Measurements from ENCODE around the gene WDR62. TPM values are rescaled to one million over a fixed set of nuclear protein-coding genes. Genes with fewer than 3 reads are reported as not detected.

Gene WDR62
- total RNA-seq, 1 donor = 10.1 TPM

- no peak for DNase-seq (ENCODE audit: low read depth)
- no peak within 1 kb of the TSS for H3K4me3 ChIP-seq (ENCODE audit: low read depth, low read length)
- TF ChIP-seq CTCF (IDR thresholded peaks at IDR 0.05; ENCODE audit: insufficient read depth, low read length) = no peak
Measured at GRCh38 chr19:36110487-36111199, 55.9 kb downstream of the WDR62 start, which contains the start of gene OVOL3. OVOL3 (plus strand) TSS chr19:36111143; CDS start chr19:36111203, 60 bp downstream.

GRCh38 chr19:36111200-36111539, 56.5 kb downstream of the WDR62 start:
- no peak for TF ChIP-seq CTCF (IDR thresholded peaks at IDR 0.05; ENCODE audit: insufficient read depth, low read length)
- no peak overlapping the region for H3K4me3 ChIP-seq (ENCODE audit: low read depth, low read length)
- no peak for DNase-seq (ENCODE audit: low read depth)

GRCh38 chr19:36112678-36113077, 58.0 kb downstream of the WDR62 start:
- no peak for DNase-seq (ENCODE audit: low read depth)
- no peak for TF ChIP-seq CTCF (IDR thresholded peaks at IDR 0.05; ENCODE audit: insufficient read depth, low read length)
- H3K4me3 ChIP-seq (ENCODE audit: low read depth, low read length) = no peak overlapping the region

GRCh38 chr19:36113425-36113824, 58.7 kb downstream of the WDR62 start:
- no peak for DNase-seq (ENCODE audit: low read depth)
- TF ChIP-seq CTCF (IDR thresholded peaks at IDR 0.05; ENCODE audit: insufficient read depth, low read length) = no peak
- peak overlapping the region; percentile 78 for H3K4me3 ChIP-seq (ENCODE audit: low read depth, low read length)

- peak; percentile 31 for DNase-seq (ENCODE audit: low read depth)
- peak overlapping the region; percentile 78 for H3K4me3 ChIP-seq (ENCODE audit: low read depth, low read length)
- no peak for TF ChIP-seq CTCF (IDR thresholded peaks at IDR 0.05; ENCODE audit: insufficient read depth, low read length)
Measured at GRCh38 chr19:36113894-36114720, 59.4 kb downstream of the WDR62 start.

GRCh38 chr19:36114721-36115452, 60.2 kb downstream of the WDR62 start, which contains the start of gene POLR2I:
POLR2I (minus strand) TSS chr19:36114875; CDS start chr19:36114856, 19 bp downstream.
- no peak for TF ChIP-seq CTCF (IDR thresholded peaks at IDR 0.05; ENCODE audit: insufficient read depth, low read length)

More at GRCh38 chr19:36114721-36115452, 60.2 kb downstream of the WDR62 start, which contains the start of gene POLR2I:
- peak; percentile 100 for DNase-seq (ENCODE audit: low read depth)
- H3K4me3 ChIP-seq (ENCODE audit: low read depth, low read length) = peak within 1 kb of the TSS; percentile 82

Data from fibroblast of the aortic adventitia (primary cell).